Breast epithelium (tissue), 3 donors: ENCODE measurements around the gene RNF34.

Experiments used
- CTCF ChIP-seq, 3 donors: fragments of 450-650 bp; IDR thresholded peaks; one replicate each; pipeline ENCODE4 v1.5.1; 2016 to 2017; ENCODE audit warnings: antibody characterized with exemption in 3 of 3, mild to moderate bottlenecking in 3 of 3, moderate library complexity in 3 of 3
- POLR2A ChIP-seq: fragments of 450-650 bp; IDR thresholded peaks from one replicate; pipeline ENCODE4 v1.6.1; 2016; ENCODE audit warnings: antibody characterized with exemption, mild to moderate bottlenecking, moderate library complexity
- POLR2AphosphoS5 ChIP-seq, 3 donors: sonication (generic); formaldehyde crosslinking; IDR thresholded peaks; one replicate each; pipeline ENCODE4 v1.6.1; 2017; ENCODE audit warnings: antibody characterized with exemption in 3 of 3

DNA sequence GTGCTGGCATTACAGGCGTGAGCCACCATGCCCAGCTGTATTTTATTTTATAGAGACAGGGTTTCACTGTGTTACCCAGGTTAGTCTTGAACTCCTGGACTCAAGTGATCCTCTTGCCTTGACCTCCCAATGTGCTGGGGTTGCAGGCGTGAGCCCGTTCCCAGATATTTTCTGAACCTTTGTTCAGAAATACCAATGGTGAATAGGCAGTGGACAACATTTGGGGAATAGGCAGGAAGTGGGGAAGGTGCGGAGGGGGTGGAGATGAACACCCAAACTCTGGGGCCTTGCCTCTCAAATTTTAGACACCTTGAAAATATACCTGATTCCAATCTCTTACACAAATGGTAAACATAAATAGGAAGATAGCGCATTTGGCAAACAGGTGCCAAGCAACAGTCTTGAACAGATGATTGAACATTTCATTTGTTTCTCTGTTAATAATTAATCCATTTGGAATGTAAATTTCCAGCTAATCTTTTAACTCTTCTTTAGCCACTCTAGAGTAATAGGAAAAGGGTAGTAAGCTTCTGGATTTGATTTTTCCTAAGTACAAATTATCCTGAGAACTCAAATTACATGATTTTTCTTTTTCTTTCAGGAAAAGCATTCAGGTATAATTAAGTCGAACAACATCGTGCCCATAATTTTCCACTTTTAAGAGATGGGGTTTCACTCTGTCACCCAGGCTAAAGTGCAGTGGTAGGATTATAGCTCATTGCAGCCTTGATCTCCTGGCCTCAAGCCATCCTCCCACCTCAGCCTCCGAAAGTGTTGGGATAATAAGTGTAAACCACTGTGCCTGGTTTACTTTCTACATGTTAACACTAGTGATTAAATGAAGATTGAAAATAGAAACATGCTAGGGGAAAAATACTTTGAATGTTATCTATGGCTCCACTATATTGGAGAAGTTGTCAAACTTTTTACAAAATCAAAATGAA lies 22.9 kb upstream of the RNF34 start:
- TF ChIP-seq CTCF (IDR thresholded peaks at IDR 0.05) (no peak), POLR2AphosphoS5 (IDR thresholded peaks at IDR 0.05) (no peak), POLR2A (no peak)
